ENCODE data around the gene IL11. TPM values are rescaled to one million over a fixed set of nuclear protein-coding genes. Genes with fewer than 3 reads are reported as not detected.

Gene IL11
- total RNA-seq, 1 donor from 2014 or later: 183 TPM

DNA sequence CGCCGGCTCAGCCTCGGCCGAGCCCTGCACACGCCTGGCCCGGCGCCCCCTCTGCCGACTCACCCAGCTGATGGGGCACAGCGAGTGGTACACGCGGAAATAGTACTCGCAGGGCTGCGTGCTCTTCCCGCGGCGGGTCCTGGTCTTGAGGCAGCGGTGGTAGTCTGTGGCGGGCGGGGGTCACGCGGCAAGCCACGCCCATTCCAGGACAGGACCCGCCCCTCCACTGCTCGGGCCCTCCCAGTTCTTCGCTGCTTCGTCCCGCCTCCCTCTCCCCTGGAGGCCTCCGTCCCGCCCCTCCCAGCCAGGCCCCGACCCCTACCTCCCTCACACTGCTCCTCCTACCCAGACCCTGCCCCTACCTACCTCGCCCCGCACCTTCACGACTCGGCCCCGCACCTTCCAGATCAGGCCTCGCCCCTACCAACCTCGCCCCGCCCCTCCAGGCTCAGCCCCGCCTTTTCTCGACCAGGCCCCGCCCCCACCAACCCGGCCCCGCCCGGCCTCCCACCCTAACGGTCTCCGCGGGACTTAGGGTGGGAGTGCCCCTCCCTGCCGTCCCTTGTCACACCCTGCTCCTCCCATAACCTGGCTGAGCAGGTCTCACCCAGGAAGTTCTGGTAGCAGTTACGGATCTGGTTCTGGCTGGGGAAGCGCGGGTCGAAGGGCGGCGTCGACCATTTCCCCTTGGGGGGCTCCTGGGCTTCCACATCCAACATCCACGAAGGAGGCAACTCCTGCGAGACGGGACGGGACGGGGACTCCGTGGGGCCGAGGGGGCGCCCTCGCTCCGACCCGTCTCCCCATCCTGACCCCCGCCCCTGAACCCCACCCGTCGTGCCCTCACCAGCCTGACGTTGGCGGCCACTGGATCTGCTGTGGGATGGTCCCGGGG, 16.2 kb downstream of the IL11 start:
- H3K4me1 Mint-ChIP-seq (ENCODE audit: low read depth, unreplicated experiment): no peaks in the 10 kb centered on the region
- peak overlapping the region; percentile 82 for H3K4me2 ChIP-seq (ENCODE audit: low read length)

DNA sequence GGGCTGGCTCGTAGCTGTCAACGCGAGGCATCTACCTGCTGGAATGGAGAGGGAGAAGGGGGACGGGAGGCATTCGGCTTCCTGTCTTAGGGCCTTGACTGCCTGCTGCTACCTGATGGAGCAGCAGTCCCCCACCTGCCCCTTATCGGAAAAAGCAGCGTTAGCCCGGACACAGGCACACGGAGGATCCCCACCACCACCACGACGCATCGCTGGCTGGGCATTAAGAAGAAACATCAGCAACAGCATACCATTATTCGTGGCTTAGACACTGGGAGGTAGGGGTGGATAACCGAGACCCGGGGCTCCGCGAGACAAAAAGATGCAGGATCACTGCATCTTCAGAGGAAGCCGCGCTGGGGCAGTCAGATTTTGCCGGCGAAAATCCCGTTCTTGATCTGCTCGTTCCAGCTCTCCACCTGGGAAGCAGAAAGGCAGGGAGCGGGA, 16.9 kb downstream of the IL11 start:
- peak overlapping the region; percentile 79 for H3K4me3 Mint-ChIP-seq (ENCODE audit: unreplicated experiment)
- H3K36me3 ChIP-seq (ENCODE audit: insufficient read depth, low read length): no peaks in the 10 kb centered on the region
- TF ChIP-seq, protein P1, sequence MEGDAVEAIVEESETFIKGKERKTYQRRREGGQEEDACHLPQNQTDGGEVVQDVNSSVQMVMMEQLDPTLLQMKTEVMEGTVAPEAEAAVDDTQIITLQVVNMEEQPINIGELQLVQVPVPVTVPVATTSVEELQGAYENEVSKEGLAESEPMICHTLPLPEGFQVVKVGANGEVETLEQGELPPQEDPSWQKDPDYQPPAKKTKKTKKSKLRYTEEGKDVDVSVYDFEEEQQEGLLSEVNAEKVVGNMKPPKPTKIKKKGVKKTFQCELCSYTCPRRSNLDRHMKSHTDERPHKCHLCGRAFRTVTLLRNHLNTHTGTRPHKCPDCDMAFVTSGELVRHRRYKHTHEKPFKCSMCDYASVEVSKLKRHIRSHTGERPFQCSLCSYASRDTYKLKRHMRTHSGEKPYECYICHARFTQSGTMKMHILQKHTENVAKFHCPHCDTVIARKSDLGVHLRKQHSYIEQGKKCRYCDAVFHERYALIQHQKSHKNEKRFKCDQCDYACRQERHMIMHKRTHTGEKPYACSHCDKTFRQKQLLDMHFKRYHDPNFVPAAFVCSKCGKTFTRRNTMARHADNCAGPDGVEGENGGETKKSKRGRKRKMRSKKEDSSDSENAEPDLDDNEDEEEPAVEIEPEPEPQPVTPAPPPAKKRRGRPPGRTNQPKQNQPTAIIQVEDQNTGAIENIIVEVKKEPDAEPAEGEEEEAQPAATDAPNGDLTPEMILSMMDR (IDR thresholded peaks at IDR 0.05; ENCODE audit: insufficient read depth, low read depth, low read length): no peak
- no peak for TF ChIP-seq EZH2 (IDR thresholded peaks at IDR 0.05; ENCODE audit: insufficient read depth, low read length)
- H3K9ac ChIP-seq (ENCODE audit: low read length): peak overlapping the region; percentile 43
- H3K27ac Mint-ChIP-seq (ENCODE audit: unreplicated experiment): no peak overlapping the region
- peaks cover 6% of the 10 kb centered on the region for H3K36me3 Mint-ChIP-seq (ENCODE audit: low read depth, unreplicated experiment)
- H3K27me3 ChIP-seq (ENCODE audit: insufficient read depth, low read length): peaks cover 17% of the 10 kb centered on the region
- peaks cover 6% of the 10 kb centered on the region for H3K9me3 Mint-ChIP-seq (ENCODE audit: unreplicated experiment)
- peak overlapping the region; percentile 82 for H3K4me2 ChIP-seq (ENCODE audit: low read length)
- H3K4me3 ChIP-seq (ENCODE audit: insufficient read depth, low read depth, low read length): peak overlapping the region; percentile 17
- peaks cover 11% of the 10 kb centered on the region for H4K20me1 ChIP-seq (ENCODE audit: insufficient read depth, low read length)
- peaks cover 1% of the 10 kb centered on the region for H3K4me1 Mint-ChIP-seq (ENCODE audit: low read depth, unreplicated experiment)
- no peak overlapping the region for H3K27ac ChIP-seq (ENCODE audit: low read depth, low read length)
- FAIRE-seq: no peak
- H3K27me3 Mint-ChIP-seq (ENCODE audit: low read depth, unreplicated experiment): peaks cover 58% of the 10 kb centered on the region
- H3K4me1 ChIP-seq (ENCODE audit: insufficient read depth, low read length): peaks cover 10% of the 10 kb centered on the region
- no peaks in the 10 kb centered on the region for H3K79me2 ChIP-seq (ENCODE audit: insufficient read depth, low read length)
- H2AFZ ChIP-seq (ENCODE audit: low read depth, low read length): peak overlapping the region; percentile 81
- no peak for DNase-seq (ENCODE audit: low read depth)
- H3K9me3 ChIP-seq (ENCODE audit: insufficient read depth, low read depth, low read length): no peaks in the 10 kb centered on the region

More for the DNA sequence above, 16.2 kb downstream of the IL11 start:
- Histone ChIP-seq H4K20me1 (ENCODE audit: insufficient read depth, low read length) (peaks cover 11% of the 10 kb centered on the region), H3K27me3 (ENCODE audit: insufficient read depth, low read length) (peaks cover 17% of the 10 kb centered on the region), H3K27ac (ENCODE audit: low read depth, low read length) (no peak overlapping the region), H3K9ac (ENCODE audit: low read length) (peak overlapping the region; percentile 43), H3K79me2 (ENCODE audit: insufficient read depth, low read length) (no peaks in the 10 kb centered on the region), H3K36me3 (ENCODE audit: insufficient read depth, low read length) (no peaks in the 10 kb centered on the region), H2AFZ (ENCODE audit: low read depth, low read length) (peak overlapping the region; percentile 81), H3K9me3 (ENCODE audit: insufficient read depth, low read depth, low read length) (no peaks in the 10 kb centered on the region), H3K4me1 (ENCODE audit: insufficient read depth, low read length) (peaks cover 10% of the 10 kb centered on the region), H3K4me3 (ENCODE audit: insufficient read depth, low read depth, low read length) (peak overlapping the region; percentile 17)
- no peak for DNase-seq (ENCODE audit: low read depth)
- FAIRE-seq: no peak
- peaks cover 65% of the 10 kb centered on the region for H3K27me3 Mint-ChIP-seq (ENCODE audit: low read depth, unreplicated experiment)
- H3K36me3 Mint-ChIP-seq (ENCODE audit: low read depth, unreplicated experiment): peaks cover 4% of the 10 kb centered on the region
- no peak overlapping the region for H3K27ac Mint-ChIP-seq (ENCODE audit: unreplicated experiment)
- peaks cover 6% of the 10 kb centered on the region for H3K9me3 Mint-ChIP-seq (ENCODE audit: unreplicated experiment)
- TF ChIP-seq, protein P1 (IDR thresholded peaks at IDR 0.05; ENCODE audit: insufficient read depth, low read depth, low read length): no peak
- TF ChIP-seq EZH2 (IDR thresholded peaks at IDR 0.05; ENCODE audit: insufficient read depth, low read length): no peak
- peak overlapping the region; percentile 79 for H3K4me3 Mint-ChIP-seq (ENCODE audit: unreplicated experiment)
